Measurements from ENCODE around the gene SLFN13. TPM values are rescaled to one million over a fixed set of nuclear protein-coding genes. Genes with fewer than 3 reads are reported as not detected.

The SLFN13 gene
- total RNA-seq, 1 donor from 2014 or later = 25.7 TPM

GRCh38 chr17:35448899-35449227 lies 297 bp upstream of the SLFN13 start:
- H3K4me1 ChIP-seq = peaks cover 9% of the 10 kb centered on the region
- peak overlapping the region; percentile 62 for H3K4me3 ChIP-seq
- no peak overlapping the region for H3K27ac ChIP-seq
- DNase-seq (no peak), ATAC-seq (no peak)
- TF ChIP-seq, protein P1, sequence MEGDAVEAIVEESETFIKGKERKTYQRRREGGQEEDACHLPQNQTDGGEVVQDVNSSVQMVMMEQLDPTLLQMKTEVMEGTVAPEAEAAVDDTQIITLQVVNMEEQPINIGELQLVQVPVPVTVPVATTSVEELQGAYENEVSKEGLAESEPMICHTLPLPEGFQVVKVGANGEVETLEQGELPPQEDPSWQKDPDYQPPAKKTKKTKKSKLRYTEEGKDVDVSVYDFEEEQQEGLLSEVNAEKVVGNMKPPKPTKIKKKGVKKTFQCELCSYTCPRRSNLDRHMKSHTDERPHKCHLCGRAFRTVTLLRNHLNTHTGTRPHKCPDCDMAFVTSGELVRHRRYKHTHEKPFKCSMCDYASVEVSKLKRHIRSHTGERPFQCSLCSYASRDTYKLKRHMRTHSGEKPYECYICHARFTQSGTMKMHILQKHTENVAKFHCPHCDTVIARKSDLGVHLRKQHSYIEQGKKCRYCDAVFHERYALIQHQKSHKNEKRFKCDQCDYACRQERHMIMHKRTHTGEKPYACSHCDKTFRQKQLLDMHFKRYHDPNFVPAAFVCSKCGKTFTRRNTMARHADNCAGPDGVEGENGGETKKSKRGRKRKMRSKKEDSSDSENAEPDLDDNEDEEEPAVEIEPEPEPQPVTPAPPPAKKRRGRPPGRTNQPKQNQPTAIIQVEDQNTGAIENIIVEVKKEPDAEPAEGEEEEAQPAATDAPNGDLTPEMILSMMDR (IDR thresholded peaks at IDR 0.05) = no peak
- intact Hi-C loops (cut with DNase I) = no loop called here
- H3K27me3 ChIP-seq = no peaks in the 10 kb centered on the region
- no peaks in the 10 kb centered on the region for H3K36me3 ChIP-seq
- H3K9me3 ChIP-seq = no peaks in the 10 kb centered on the region

- ATAC-seq (no peak), DNase-seq (no peak)
- Histone ChIP-seq H3K36me3 (no peaks in the 10 kb centered on the region), H3K4me3 (peak overlapping the region; percentile 62), H3K4me1 (peaks cover 9% of the 10 kb centered on the region), H3K27me3 (no peaks in the 10 kb centered on the region), H3K27ac (peak overlapping the region; percentile 61), H3K9me3 (no peaks in the 10 kb centered on the region)
- intact Hi-C loops (cut with DNase I) = no loop called here
- TF ChIP-seq, protein P1 (IDR thresholded peaks at IDR 0.05) = no peak
Observed at GRCh38 chr17:35447499-35447898, 1.1 kb downstream of the SLFN13 start.

- TF ChIP-seq, protein P1 (IDR thresholded peaks at IDR 0.05) = no peak
- Histone ChIP-seq H3K36me3 (no peaks in the 10 kb centered on the region), H3K27ac (no peak overlapping the region), H3K9me3 (no peaks in the 10 kb centered on the region), H3K27me3 (no peaks in the 10 kb centered on the region), H3K4me1 (peaks cover 12% of the 10 kb centered on the region), H3K4me3 (no peak overlapping the region)
- ATAC-seq (no peak), DNase-seq (no peak)
- intact Hi-C loops (cut with DNase I) = no loop called here
Observed at GRCh38 chr17:35438433-35438832, 10.1 kb downstream of the SLFN13 start.

GRCh38 chr17:35433075-35433894 lies 15.3 kb downstream of the SLFN13 start:
- H3K9me3 ChIP-seq = no peaks in the 10 kb centered on the region
- no peaks in the 10 kb centered on the region for H3K36me3 ChIP-seq
- H3K27ac ChIP-seq = peak overlapping the region; percentile 92
- H3K4me1 ChIP-seq = peaks cover 33% of the 10 kb centered on the region
- peak overlapping the region; percentile 77 for H3K4me3 ChIP-seq
- ATAC-seq = peak; percentile 94
- DNase-seq = peak; percentile 70
- H3K27me3 ChIP-seq = no peaks in the 10 kb centered on the region
- intact Hi-C loops (cut with DNase I) = no loop called here
- TF ChIP-seq, protein P1 (IDR thresholded peaks at IDR 0.05) = peak; percentile 20

GRCh38 chr17:35432176-35433074 lies 16.1 kb downstream of the SLFN13 start, which contains the start of gene SLFN12:
Gene SLFN12 (minus strand): TSS chr17:35432500. CDS start chr17:35423028, 9,472 bp downstream.
- Histone ChIP-seq H3K27me3 (no peaks in the 10 kb centered on the region), H3K36me3 (no peaks in the 10 kb centered on the region), H3K4me1 (peaks cover 33% of the 10 kb centered on the region), H3K4me3 (peak within 1 kb of the TSS; percentile 77), H3K9me3 (no peaks in the 10 kb centered on the region), H3K27ac (peak within 1 kb of the TSS; percentile 92)
- DNase-seq (no peak), ATAC-seq (peak; percentile 90)
- TF ChIP-seq, protein P1 (IDR thresholded peaks at IDR 0.05) = no peak
- intact Hi-C loops (cut with DNase I) = no loop called here
